MM.1S (cell line): ENCODE data around the gene WDR26.
A peak's percentile ranks its signal among the peaks of the same experiment; 100 is the strongest.

ENCODE experiments used
- EZH2 ChIP-seq: fragments of 300-600 bp; sonication (generic); optimal IDR thresholded peaks from 2 replicates; pipeline ENCODE3; 2017; ENCODE audit warnings: low read depth, mild to moderate bottlenecking, antibody characterized with exemption, low read length, mixed read lengths
- EZH2phosphoT487 ChIP-seq: fragments of 300-600 bp; sonication (generic); IDR thresholded peaks from 2 replicates; pipeline ENCODE4 v1.6.1; 2018; ENCODE audit warnings: antibody characterized with exemption, low read length
- TF ChIP-seq, protein P1 (sequence below): fragments of 300-600 bp; sonication (generic); IDR thresholded peaks from 2 replicates; pipeline ENCODE4 v1.5.1; 2016; ENCODE audit warnings: antibody characterized with exemption, low read length, mixed read lengths

DNA sequence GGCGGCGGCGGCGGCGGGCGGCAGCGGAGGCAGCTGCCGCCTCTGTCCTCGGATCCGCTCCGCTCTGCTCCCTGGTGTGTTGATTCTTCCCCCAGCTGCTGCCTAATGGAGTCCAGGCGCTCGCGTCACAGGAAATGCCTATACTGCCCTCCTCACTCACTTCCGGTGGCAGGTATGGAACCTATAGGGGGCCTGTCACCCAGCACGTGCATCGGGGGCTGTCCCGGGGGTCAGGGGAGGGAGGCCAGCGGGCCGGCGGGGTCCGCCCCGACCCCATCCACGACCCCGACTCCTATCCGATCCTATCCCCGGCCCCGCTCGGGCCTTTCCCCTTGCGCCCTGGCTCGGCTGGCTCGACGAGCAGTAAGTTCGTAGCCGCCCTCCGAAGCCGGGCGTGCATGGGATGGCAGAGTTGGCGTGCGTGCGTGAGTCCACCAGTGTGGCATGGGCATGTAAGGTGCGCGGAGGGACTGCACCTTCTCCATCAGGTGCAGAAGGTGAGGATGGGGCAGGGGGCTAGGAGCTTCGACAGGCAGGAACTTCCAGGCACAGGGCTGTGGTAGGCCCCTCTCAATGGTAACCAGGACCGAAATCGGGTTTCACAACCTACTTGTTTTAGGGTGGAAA is at the start of gene WDR26:
- TF ChIP-seq, protein P1, sequence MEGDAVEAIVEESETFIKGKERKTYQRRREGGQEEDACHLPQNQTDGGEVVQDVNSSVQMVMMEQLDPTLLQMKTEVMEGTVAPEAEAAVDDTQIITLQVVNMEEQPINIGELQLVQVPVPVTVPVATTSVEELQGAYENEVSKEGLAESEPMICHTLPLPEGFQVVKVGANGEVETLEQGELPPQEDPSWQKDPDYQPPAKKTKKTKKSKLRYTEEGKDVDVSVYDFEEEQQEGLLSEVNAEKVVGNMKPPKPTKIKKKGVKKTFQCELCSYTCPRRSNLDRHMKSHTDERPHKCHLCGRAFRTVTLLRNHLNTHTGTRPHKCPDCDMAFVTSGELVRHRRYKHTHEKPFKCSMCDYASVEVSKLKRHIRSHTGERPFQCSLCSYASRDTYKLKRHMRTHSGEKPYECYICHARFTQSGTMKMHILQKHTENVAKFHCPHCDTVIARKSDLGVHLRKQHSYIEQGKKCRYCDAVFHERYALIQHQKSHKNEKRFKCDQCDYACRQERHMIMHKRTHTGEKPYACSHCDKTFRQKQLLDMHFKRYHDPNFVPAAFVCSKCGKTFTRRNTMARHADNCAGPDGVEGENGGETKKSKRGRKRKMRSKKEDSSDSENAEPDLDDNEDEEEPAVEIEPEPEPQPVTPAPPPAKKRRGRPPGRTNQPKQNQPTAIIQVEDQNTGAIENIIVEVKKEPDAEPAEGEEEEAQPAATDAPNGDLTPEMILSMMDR: peak; percentile 16
- TF ChIP-seq EZH2 (no peak), EZH2phosphoT487 (no peak)
